HCT116 (cell line): ENCODE data around the gene CRLF3.

ENCODE experiments used
- ATF3 ChIP-seq: IDR thresholded peaks from 2 replicates; pipeline ENCODE4 v1.6.1; 2012
- CTCF ChIP-seq, 3 experiments: fragments of 200-600 bp in 1 of 3; sonication (generic) in 1 of 3; IDR thresholded peaks in 2 of 3; conservative IDR thresholded peaks in 1 of 3; 2 replicates each; pipeline ENCODE4 v1.5.1; 2012 to 2017; ENCODE audit warnings: low read depth in 2 of 3, low read length in 2 of 3, antibody characterized with exemption in 1 of 3, borderline replicate concordance in 1 of 3, control low read depth in 1 of 3, mild to moderate bottlenecking in 1 of 3, mixed read lengths in 1 of 3, mixed run types in 1 of 3, moderate library complexity in 1 of 3; ENCODE audit not compliant: insufficient read depth in 1 of 3
- EZH2 ChIP-seq: fragments of 200-600 bp; sonication (generic); IDR thresholded peaks from 2 replicates; pipeline ENCODE4 v1.6.1; 2017; ENCODE audit warnings: antibody characterized with exemption, mixed run types
- EZH2phosphoT487 ChIP-seq: fragments of 200-600 bp; IDR thresholded peaks from 2 replicates; pipeline ENCODE4 v1.6.1; 2018; ENCODE audit warnings: antibody characterized with exemption, borderline replicate concordance
- JUND ChIP-seq: IDR thresholded peaks from 2 replicates; pipeline ENCODE4 v1.6.1; 2012
- POLR2A ChIP-seq: IDR thresholded peaks from 2 replicates; pipeline ENCODE4 v1.7.0; 2011; ENCODE audit warnings: borderline replicate concordance; ENCODE audit not compliant: insufficient read depth, insufficient read length; ENCODE audit errors: extremely low read depth
- POLR2AphosphoS5 ChIP-seq: IDR thresholded peaks from 2 replicates; pipeline ENCODE4 v1.6.1; 2011; ENCODE audit warnings: mild to moderate bottlenecking, low read depth, low read length, moderate library complexity
- RAD21 ChIP-seq: IDR thresholded peaks from 2 replicates; pipeline ENCODE4 v1.6.1; 2012; ENCODE audit warnings: low read depth, mild to moderate bottlenecking
- SIN3A ChIP-seq: IDR thresholded peaks from 2 replicates; pipeline ENCODE4 v1.6.1; 2012; ENCODE audit warnings: low read depth
- ZBTB33 ChIP-seq: IDR thresholded peaks from 2 replicates; pipeline ENCODE4 v1.6.1; 2011; ENCODE audit warnings: mild to moderate bottlenecking, low read length, moderate library complexity; ENCODE audit not compliant: insufficient replicate concordance; ENCODE audit errors: extremely low read depth
- ZFX ChIP-seq: fragments of 450-650 bp; IDR thresholded peaks from 2 replicates; pipeline ENCODE4 v1.6.1; 2017
- TF ChIP-seq, protein P1 (sequence below): IDR thresholded peaks from 2 replicates; pipeline ENCODE4 v1.6.1; 2012; ENCODE audit warnings: low read depth

GRCh38 chr17:30832438-30833124, 8.1 kb upstream of the CRLF3 start:
- TF ChIP-seq CTCF (IDR thresholded peaks at IDR 0.05 in 2 of 3, conservative IDR thresholded peaks at IDR 0.05 in 1 of 3; ENCODE audit: borderline replicate concordance in 1 of 3, insufficient read depth in 1 of 3, low read depth in 2 of 3, low read length in 2 of 3) (no peak), EZH2phosphoT487 (no peak), ZFX (no peak), ZBTB33 (no peak), ATF3 (no peak), EZH2 (no peak), POLR2A (no peak), POLR2AphosphoS5 (no peak), JUND (no peak), SIN3A (no peak), RAD21 (no peak)
- TF ChIP-seq, protein P1, sequence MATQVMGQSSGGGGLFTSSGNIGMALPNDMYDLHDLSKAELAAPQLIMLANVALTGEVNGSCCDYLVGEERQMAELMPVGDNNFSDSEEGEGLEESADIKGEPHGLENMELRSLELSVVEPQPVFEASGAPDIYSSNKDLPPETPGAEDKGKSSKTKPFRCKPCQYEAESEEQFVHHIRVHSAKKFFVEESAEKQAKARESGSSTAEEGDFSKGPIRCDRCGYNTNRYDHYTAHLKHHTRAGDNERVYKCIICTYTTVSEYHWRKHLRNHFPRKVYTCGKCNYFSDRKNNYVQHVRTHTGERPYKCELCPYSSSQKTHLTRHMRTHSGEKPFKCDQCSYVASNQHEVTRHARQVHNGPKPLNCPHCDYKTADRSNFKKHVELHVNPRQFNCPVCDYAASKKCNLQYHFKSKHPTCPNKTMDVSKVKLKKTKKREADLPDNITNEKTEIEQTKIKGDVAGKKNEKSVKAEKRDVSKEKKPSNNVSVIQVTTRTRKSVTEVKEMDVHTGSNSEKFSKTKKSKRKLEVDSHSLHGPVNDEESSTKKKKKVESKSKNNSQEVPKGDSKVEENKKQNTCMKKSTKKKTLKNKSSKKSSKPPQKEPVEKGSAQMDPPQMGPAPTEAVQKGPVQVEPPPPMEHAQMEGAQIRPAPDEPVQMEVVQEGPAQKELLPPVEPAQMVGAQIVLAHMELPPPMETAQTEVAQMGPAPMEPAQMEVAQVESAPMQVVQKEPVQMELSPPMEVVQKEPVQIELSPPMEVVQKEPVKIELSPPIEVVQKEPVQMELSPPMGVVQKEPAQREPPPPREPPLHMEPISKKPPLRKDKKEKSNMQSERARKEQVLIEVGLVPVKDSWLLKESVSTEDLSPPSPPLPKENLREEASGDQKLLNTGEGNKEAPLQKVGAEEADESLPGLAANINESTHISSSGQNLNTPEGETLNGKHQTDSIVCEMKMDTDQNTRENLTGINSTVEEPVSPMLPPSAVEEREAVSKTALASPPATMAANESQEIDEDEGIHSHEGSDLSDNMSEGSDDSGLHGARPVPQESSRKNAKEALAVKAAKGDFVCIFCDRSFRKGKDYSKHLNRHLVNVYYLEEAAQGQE: no peak
